Epithelial cell of umbilical artery (primary cell): ENCODE measurements around the gene MARCHF5. TPM values are rescaled to one million over a fixed set of nuclear protein-coding genes. Genes with fewer than 3 reads are reported as not detected.

Source experiments
- total RNA-seq: library from RNA; depleted of rRNA; stranded (reverse); fragments of >200 nt; gene quantifications from 2 replicates; pipeline ENCODE4 v1.2.3, GENCODE V29; 2014

MARCHF5 gene
- 16.6 and 22.5 TPM in 2 replicates for total RNA-seq

GRCh38 chr10:92290837-92291615, at the start of gene MARCHF5, which contains the start of gene CPEB3:
Gene MARCHF5 (plus strand): TSS chr10:92291167. CDS start chr10:92291495, 328 bp downstream.
Gene CPEB3 (minus strand): TSS chr10:92291078. CDS start chr10:92240350, 50,728 bp downstream.

Other genes starting within 250 kb of the MARCHF5 start
- 0.32 and 1.1 TPM in 2 replicates for gene CPEB3, start 89 bp upstream of the MARCHF5 start, total RNA-seq